ENCODE results near the gene MAP2K7.

- TF ChIP-seq, protein P1, sequence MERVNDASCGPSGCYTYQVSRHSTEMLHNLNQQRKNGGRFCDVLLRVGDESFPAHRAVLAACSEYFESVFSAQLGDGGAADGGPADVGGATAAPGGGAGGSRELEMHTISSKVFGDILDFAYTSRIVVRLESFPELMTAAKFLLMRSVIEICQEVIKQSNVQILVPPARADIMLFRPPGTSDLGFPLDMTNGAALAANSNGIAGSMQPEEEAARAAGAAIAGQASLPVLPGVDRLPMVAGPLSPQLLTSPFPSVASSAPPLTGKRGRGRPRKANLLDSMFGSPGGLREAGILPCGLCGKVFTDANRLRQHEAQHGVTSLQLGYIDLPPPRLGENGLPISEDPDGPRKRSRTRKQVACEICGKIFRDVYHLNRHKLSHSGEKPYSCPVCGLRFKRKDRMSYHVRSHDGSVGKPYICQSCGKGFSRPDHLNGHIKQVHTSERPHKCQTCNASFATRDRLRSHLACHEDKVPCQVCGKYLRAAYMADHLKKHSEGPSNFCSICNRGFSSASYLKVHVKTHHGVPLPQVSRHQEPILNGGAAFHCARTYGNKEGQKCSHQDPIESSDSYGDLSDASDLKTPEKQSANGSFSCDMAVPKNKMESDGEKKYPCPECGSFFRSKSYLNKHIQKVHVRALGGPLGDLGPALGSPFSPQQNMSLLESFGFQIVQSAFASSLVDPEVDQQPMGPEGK (CRISPR knock-in tag; IDR thresholded peaks at IDR 0.05; ENCODE audit: borderline replicate concordance): no peak
- TF ChIP-seq TCF4 (CRISPR knock-in tag; IDR thresholded peaks at IDR 0.05; ENCODE audit: borderline replicate concordance) (no peak), BACH2 (CRISPR knock-in tag; IDR thresholded peaks at IDR 0.05; ENCODE audit: borderline replicate concordance) (no peak), PPARA (CRISPR knock-in tag; IDR thresholded peaks at IDR 0.05; ENCODE audit: borderline replicate concordance) (no peak), ESRRG (CRISPR knock-in tag; IDR thresholded peaks at IDR 0.05) (no peak), ARNTL (CRISPR knock-in tag; IDR thresholded peaks at IDR 0.05; ENCODE audit: borderline replicate concordance, low read depth) (no peak), ZFP30 (CRISPR knock-in tag; IDR thresholded peaks at IDR 0.05) (no peak)
Measured at GRCh38 chr19:7914598-7915045, 10.9 kb downstream of the MAP2K7 start, which contains the start of gene TGFBR3L.
